ENCODE measurements around the gene SMARCB1.

GRCh38 chr22:23838681-23839468, 52.1 kb downstream of the SMARCB1 start, which contains the start of gene DERL3:
- no peak for TF ChIP-seq CTCF (conservative IDR thresholded peaks at IDR 0.05)
- TF ChIP-seq EZH2 (IDR thresholded peaks at IDR 0.05; ENCODE audit: low read depth): no peak
